Body of pancreas (tissue), 4 donors: ENCODE results near the gene MRPL10.

Experiments used
- CTCF ChIP-seq, 7 experiments: fragments of 450-650 bp in 4 of 7; fragments of 200-600 bp in 3 of 7; sonication (generic) in 3 of 7; IDR thresholded peaks; one replicate each; pipeline ENCODE4 v1.5.1; 2016 to 2019; ENCODE audit warnings: antibody characterized with exemption in 7 of 7
- POLR2A ChIP-seq, 3 donors: fragments of 450-650 bp; IDR thresholded peaks; one replicate each; pipeline ENCODE4 v1.6.1; 2016; ENCODE audit warnings: antibody characterized with exemption in 3 of 3, mild to moderate bottlenecking in 2 of 3

GRCh38 chr17:47818002-47818695 lies 13.2 kb downstream of the MRPL10 start:
- no peak for TF ChIP-seq CTCF (IDR thresholded peaks at IDR 0.05)
- no peak for TF ChIP-seq POLR2A (IDR thresholded peaks at IDR 0.05)
